MCF 10A (cell line): ENCODE measurements around the gene SLC35D1. TPM values are rescaled to one million over a fixed set of nuclear protein-coding genes. Genes with fewer than 3 reads are reported as not detected.

Source experiments
- BruUV-seq: library from RNA; stranded (reverse); fragments of 400-500 nt; replicated peaks from 2 replicates; lab custom pipeline; 2021; lab: Mats Ljungman, UMichigan
- CTCF ChIA-PET: fragments of 300-600 bp; sonication (Branson Sonifier 250); formaldehyde crosslinking; extraction: SDS; loops from one replicate; lab custom pipeline; 2021; ENCODE audit warnings: antibody characterized with exemption, inconsistent platforms; lab: Yijun Ruan, JAX
- POLR2A ChIA-PET: fragments of 300-600, 350-650 bp; sonication (Branson Sonifier 250); formaldehyde crosslinking; extraction: SDS; loops from one replicate; lab custom pipeline; 2020; ENCODE audit warnings: antibody characterized with exemption, inconsistent platforms; lab: Yijun Ruan, JAX
- DNase-seq: peaks from one replicate; pipeline ENCODE4 v3.0.0-alpha.2; 2018; ENCODE audit not compliant: unreplicated experiment
- H3K27ac Mint-ChIP-seq: one replicate; pipeline ENCODE4 v1.8.0; 2022; ENCODE audit warnings: mild to moderate bottlenecking, low read depth, mixed read lengths; ENCODE audit not compliant: unreplicated experiment
- H3K27me3 Mint-ChIP-seq: one replicate; pipeline ENCODE4 v1.8.0; 2022; ENCODE audit warnings: mixed read lengths; ENCODE audit not compliant: insufficient read depth, unreplicated experiment
- H3K36me3 Mint-ChIP-seq: one replicate; pipeline ENCODE4 v1.8.0; 2022; ENCODE audit warnings: mild to moderate bottlenecking, moderate library complexity, mixed read lengths; ENCODE audit not compliant: insufficient read depth, unreplicated experiment
- H3K4me1 Mint-ChIP-seq: one replicate; pipeline ENCODE4 v1.8.0; 2022; ENCODE audit warnings: mixed read lengths; ENCODE audit not compliant: insufficient read depth, unreplicated experiment
- H3K4me3 Mint-ChIP-seq: one replicate; pipeline ENCODE4 v1.8.0; 2022; ENCODE audit warnings: mild to moderate bottlenecking, moderate library complexity, mixed read lengths; ENCODE audit not compliant: unreplicated experiment
- H3K9me3 Mint-ChIP-seq: one replicate; pipeline ENCODE4 v1.8.0; 2022; ENCODE audit warnings: mixed read lengths; ENCODE audit not compliant: unreplicated experiment
- CTCF ChIP-seq: fragments of 200-600 bp; IDR thresholded peaks from one replicate; pipeline ENCODE4 v1.8.0; 2022; ENCODE audit warnings: antibody characterized with exemption, mild to moderate bottlenecking; ENCODE audit not compliant: unreplicated experiment
- intact Hi-C: fragments of 100-400 bp; cut with micrococcal nuclease; formaldehyde crosslinking; loops from 2 replicates; pipeline ENCODE4 v1.14.1; 2022
- total RNA-seq: library from RNA; stranded (reverse); gene quantifications from 2 replicates; pipeline ENCODE4 v1.2.3, GENCODE V29; 2022

The SLC35D1 gene
- total RNA-seq, 1 experiment from 2014 or later, result 11.5 TPM

DNA sequence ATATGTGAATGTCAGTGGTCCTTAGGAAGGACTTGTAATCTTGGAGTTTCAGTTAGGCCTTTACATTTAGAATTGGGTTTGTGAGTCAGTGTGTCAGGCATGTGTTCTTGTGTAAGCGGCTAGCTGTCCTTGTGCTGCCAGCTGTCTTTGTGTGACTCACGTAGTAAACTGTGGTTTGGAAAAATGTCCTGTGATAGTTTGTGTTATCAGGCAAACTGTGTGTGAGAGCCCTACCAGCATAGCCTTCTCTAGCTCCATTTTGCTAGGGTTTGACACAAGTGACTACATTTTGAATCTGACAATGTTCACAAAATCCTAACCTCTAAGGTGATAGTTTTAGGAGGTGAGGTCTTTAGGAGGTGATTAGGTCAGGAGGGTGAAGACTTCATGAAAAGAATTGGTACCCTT is 6.9 kb upstream of the SLC35D1 start:
- CTCF ChIA-PET, result interaction anchor here (1.3 to 4.3 kb wide), 3 partner anchors 88 to 153 kb away, joined by 3 to 39 read pairs (median 4); no protein-coding TSS in a partner anchor
- no peak overlapping the region for H3K4me3 Mint-ChIP-seq
- peak overlapping the region; percentile 78 for H3K27ac Mint-ChIP-seq
- no peak for TF ChIP-seq CTCF
- no TSS peak for BruUV-seq
- peaks cover 7% of the 10 kb centered on the region for H3K36me3 Mint-ChIP-seq
- POLR2A ChIA-PET, result interaction anchor here (0.6 to 2.3 kb wide), 11 partner anchors 9 to 1171 kb away, joined by 3 to 11 read pairs (median 4); partner anchors contain the start of genes C1orf141, DNAI4 and MIER1
- DNase-seq, result peak; percentile 93
- no peaks in the 10 kb centered on the region for H3K9me3 Mint-ChIP-seq
- no peaks in the 10 kb centered on the region for H3K27me3 Mint-ChIP-seq
- H3K4me1 Mint-ChIP-seq, result peaks cover 30% of the 10 kb centered on the region
- intact Hi-C loops, result no loop called here

- intact Hi-C loops, result no loop called here
- Mint-ChIP-seq H3K4me3 (no peak overlapping the region), H3K27ac (no peak overlapping the region), H3K36me3 (peaks cover 8% of the 10 kb centered on the region), H3K4me1 (peaks cover 30% of the 10 kb centered on the region), H3K9me3 (no peaks in the 10 kb centered on the region), H3K27me3 (no peaks in the 10 kb centered on the region)
- BruUV-seq, result no TSS peak
- DNase-seq, result no peak
- no peak for TF ChIP-seq CTCF
- ChIA-PET POLR2A (interaction anchor here (1.8 to 2.3 kb wide), 4 partner anchors 8 to 135 kb away, joined by 4 to 11 read pairs (median 8); partner anchors contain the start of genes DNAI4 and MIER1), CTCF (interaction anchor here (1.4 to 4.3 kb wide), 2 partner anchors 69 to 89 kb away, joined by 3 to 39 read pairs; no protein-coding TSS in a partner anchor)
Observed at GRCh38 chr1:67059346-67059745, 5.4 kb upstream of the SLC35D1 start.

- Mint-ChIP-seq H3K4me3 (no peak overlapping the region), H3K27me3 (no peaks in the 10 kb centered on the region), H3K27ac (no peak overlapping the region), H3K4me1 (peaks cover 30% of the 10 kb centered on the region), H3K36me3 (peaks cover 13% of the 10 kb centered on the region), H3K9me3 (no peaks in the 10 kb centered on the region)
- intact Hi-C loops, result no loop called here
- no peak for TF ChIP-seq CTCF
- POLR2A ChIA-PET, result interaction anchor here (1.8 to 2.3 kb wide), 2 partner anchors 91 to 134 kb away, joined by 9 to 11 read pairs; partner anchors contain the start of genes DNAI4 and MIER1
- DNase-seq, result peak; percentile 13
- CTCF ChIA-PET, result interaction anchor here (1.4 to 4.3 kb wide), 2 partner anchors 69 to 90 kb away, joined by 3 to 39 read pairs; no protein-coding TSS in a partner anchor
- no TSS peak for BruUV-seq
Observed at GRCh38 chr1:67058761-67059160, 4.8 kb upstream of the SLC35D1 start.

DNA sequence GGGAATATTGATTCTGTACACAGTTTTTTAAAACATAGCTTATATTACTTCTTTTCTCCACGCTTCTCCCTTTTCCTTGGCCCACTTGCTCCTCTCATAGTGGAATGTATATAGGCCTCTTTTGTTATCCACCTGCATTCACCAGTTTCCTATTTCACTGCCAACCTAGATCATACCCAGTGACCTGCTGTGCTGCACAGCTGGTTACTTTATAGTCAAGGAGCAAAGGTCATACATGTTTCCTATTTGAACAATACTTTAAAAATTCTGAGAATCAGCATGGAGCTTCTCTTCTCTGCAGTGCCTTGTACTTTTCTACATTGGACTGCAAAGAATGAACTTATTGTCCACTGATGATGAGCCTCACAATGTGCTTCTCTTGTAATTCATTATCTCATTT is 4.3 kb upstream of the SLC35D1 start:
- BruUV-seq, result no TSS peak
- intact Hi-C loops, result no loop called here
- CTCF ChIA-PET, result interaction anchor here (0.9 to 4.3 kb wide), 3 partner anchors 62 to 90 kb away, joined by 3 to 39 read pairs (median 7); no protein-coding TSS in a partner anchor

More for the DNA sequence above, 4.3 kb upstream of the SLC35D1 start:
- no peaks in the 10 kb centered on the region for H3K27me3 Mint-ChIP-seq
- no peak for TF ChIP-seq CTCF
- POLR2A ChIA-PET, result interaction anchor here (1.8 kb wide), 1 partner anchor 91 kb away, joined by 9 read pairs; no protein-coding TSS in a partner anchor
- no peak for DNase-seq
- H3K27ac Mint-ChIP-seq, result no peak overlapping the region
- no peak overlapping the region for H3K4me3 Mint-ChIP-seq
- H3K4me1 Mint-ChIP-seq, result peaks cover 30% of the 10 kb centered on the region
- H3K36me3 Mint-ChIP-seq, result peaks cover 15% of the 10 kb centered on the region
- no peaks in the 10 kb centered on the region for H3K9me3 Mint-ChIP-seq
